Measurements from ENCODE around the gene SHMT1.

Gene SHMT1

GRCh38 chr17:18291718-18292540 is 71.4 kb downstream of the SHMT1 start:
- DNase-seq (ENCODE audit: low read depth in 2 of 3, low spot score in 2 of 3): no peak

GRCh38 chr17:18285296-18285695 is 78.1 kb downstream of the SHMT1 start:
- DNase-seq (ENCODE audit: low read depth in 2 of 3, low spot score in 2 of 3): no peak

- no peak for DNase-seq (ENCODE audit: low read depth in 2 of 3, low spot score in 2 of 3)
Observed at GRCh38 chr17:18281788-18282187, 81.6 kb downstream of the SHMT1 start.

- DNase-seq (ENCODE audit: low read depth in 2 of 3, low spot score in 2 of 3): no peak
Observed at GRCh38 chr17:18280766-18281371, 82.5 kb downstream of the SHMT1 start.

GRCh38 chr17:18280249-18280648 is 83.1 kb downstream of the SHMT1 start:
- no peak for DNase-seq (ENCODE audit: low read depth in 2 of 3, low spot score in 2 of 3)

- no peak for DNase-seq (ENCODE audit: low read depth in 2 of 3, low spot score in 2 of 3)
Observed at GRCh38 chr17:18278867-18279266, 84.5 kb downstream of the SHMT1 start.
